ENCODE results near the gene MCUR1.

DNA sequence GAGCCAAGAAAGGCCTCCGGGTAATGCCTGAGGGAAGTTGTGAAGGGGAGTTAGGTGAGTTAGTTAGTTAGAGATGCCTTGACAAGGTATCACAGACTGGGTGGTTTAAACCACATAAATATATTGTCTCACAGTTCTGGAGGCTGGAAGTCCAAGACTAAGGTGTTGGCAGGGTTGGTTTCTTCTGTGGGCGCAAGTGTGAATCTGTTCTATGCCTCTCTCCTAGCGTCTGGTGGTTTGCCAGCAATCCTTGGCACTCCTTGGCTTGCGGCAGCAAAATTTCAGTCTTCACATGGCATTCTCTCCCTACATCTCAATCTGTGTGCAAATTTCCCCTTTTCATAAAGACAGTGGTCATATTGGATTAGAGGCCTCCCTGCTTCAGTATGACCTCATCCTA is 73.0 kb downstream of the MCUR1 start:
- TF ChIP-seq CTCF (IDR thresholded peaks at IDR 0.05; ENCODE audit: insufficient read depth, low read length) (no peak), SPI1 (IDR thresholded peaks at IDR 0.05; ENCODE audit: borderline replicate concordance, low read depth) (no peak), POLR2AphosphoS5 (IDR thresholded peaks at IDR 0.05; ENCODE audit: low read depth) (no peak)

Measured in HL-60 (cell line).